ENCODE results near the gene CEBPE.
A peak's percentile ranks its signal among the peaks of the same experiment; 100 is the strongest.

CEBPE gene

DNA sequence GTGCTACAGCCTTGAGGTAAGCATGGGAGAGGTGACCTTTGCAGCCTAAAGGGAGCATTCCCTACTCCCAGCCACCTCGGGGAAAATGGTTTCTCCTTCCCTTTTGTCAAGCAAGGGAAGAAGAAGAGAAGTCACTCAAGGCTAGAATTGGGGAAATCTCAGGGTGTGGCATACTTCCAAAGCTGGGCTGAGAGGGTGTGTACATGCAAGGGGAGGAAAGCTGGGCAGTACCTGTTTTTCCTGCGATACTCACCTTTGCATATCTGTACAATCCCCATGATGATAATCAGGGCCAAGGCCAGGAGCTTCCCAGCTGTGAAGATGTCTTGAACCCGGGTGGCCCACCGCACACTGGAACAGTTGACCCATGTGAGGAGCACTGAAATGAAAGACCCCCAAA is 23.8 kb upstream of the CEBPE start:
- no peak for DNase-seq

DNA sequence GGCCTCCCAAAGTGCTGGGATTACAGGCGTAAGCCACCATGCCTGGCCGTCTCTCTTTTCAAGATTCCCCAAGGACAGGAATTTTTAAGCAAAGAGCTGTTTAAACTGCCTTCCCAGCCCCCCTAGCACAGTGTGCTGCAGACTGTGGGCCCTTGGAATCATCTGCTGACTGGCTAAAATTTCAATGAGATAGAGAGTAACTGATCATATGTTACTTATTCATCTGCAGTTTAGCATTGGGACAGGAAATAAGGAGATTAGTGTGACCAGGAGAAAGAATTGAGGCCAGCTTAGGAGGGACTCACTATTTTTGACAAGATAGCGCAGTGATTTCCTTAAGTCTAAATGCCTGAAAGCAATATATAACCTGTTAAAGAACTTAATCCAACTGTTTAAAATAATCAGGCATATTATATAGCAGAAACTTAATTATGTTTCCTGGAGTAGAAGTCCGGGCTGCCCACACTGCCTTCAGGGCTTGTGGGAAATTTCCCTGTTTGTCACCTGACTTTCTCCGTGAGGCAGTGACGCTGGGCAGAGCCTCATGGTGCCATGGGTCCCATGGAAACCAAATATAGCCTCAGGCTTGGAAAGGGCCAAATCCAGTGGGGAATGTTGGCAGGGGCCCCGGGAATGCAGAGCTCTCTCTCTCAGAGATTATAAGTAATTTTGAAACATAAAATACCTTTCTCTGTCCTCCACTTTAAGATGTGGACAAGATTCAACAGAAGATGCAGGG is 22.8 kb upstream of the CEBPE start:
- DNase-seq: no peak

DNA sequence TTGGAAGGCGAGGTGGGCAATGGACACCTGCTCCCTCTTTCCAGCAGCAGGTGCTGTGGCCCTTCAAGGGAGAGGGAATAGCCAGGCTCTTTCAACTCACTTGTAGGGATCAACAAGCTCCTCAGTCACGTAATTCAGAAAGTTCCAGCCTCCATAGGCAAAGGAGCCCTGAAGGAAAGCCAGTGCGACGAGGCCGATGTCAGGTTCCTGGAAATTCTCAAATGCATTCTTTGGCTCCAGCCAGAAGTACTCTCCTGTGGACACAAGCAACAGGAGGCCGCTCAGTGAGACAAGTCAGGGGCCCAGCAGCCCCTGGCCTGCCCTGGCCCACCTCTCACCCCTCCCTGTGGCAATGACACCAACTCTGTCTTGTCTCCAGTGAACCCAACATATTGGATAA is 21.3 kb upstream of the CEBPE start:
- no peak for DNase-seq

DNA sequence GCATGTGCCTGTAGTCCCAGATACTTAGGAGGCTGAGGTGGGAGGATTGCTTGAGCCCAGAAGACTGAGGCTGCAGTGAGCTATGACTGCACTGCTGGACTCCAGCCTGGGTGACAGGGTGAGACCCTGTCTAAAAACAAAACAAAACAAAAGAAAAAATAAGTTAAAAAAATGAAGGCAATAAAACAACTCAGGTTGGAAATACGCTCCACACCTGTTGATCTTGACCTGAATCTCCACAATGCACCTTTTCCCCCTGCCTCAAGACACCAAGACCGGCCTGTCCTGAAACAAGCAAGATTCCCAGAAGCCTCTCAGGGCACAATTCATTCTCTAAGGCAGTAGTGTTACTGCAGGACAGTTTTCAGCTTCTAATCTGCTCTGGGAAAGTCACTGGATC is 20.8 kb upstream of the CEBPE start:
- DNase-seq: no peak

DNA sequence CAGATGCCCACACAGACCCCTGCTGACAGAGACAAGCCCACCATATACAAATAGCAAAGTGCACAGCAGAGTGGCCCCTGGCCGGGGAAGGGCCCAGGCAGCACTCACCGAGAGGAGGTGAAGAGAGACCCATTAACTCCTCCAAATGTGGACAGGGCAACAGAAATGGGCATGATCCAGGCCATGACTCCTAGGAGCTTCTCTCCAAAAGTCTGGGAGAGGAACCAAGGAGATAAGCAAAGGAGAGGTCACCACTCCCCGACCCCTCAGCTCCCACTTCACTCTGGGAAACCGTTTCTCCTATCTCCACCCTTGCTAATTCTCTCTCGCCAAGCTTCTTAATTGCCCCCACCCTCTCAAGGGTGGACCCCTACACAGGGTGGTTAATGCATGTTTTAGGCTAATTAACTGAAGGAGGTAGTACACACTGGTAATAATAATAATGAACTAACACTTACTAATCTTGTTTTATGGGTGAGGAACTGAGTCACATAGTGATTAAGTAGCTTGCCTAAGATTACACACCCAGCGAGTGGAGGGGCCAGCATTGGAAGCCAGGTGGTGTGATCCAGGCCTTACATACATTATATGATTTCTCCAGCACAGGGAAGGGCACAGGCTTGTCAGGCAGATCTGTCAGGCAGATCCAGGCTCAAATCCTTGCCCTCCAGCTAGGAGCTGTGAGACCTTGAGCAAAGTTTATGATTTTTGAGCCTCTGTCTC is 18.9 kb upstream of the CEBPE start:
- no peak for DNase-seq

DNA sequence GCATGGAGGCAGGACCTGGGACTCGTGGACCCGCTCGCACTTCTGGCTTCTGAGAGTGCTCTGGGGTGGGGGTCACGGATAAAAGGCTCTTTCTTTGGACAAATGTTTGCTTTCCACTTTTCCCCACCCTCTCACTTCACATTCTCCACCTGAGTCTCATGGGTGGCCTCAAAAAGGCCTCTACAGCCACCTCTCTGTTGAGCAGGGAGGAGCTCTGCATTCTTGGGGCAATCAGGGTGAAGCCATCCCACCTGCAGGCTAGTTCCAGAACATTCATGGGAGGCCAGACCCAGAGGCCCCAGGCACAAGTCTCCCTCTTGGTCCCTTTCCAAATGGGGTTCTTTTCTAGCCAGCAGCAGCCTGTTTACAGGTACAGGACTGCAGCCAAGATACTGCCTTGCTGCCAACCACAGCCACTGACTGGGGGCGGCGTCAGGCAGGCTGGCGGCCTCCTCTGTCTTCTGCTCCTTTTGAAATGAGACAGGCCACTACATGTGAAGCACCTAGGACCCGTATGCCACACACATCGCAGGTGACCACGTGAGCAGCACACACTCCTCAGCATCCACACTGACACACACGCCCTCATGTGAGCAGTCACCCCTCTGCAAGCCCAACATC is 18.2 kb upstream of the CEBPE start:
- DNase-seq: no peak

DNA sequence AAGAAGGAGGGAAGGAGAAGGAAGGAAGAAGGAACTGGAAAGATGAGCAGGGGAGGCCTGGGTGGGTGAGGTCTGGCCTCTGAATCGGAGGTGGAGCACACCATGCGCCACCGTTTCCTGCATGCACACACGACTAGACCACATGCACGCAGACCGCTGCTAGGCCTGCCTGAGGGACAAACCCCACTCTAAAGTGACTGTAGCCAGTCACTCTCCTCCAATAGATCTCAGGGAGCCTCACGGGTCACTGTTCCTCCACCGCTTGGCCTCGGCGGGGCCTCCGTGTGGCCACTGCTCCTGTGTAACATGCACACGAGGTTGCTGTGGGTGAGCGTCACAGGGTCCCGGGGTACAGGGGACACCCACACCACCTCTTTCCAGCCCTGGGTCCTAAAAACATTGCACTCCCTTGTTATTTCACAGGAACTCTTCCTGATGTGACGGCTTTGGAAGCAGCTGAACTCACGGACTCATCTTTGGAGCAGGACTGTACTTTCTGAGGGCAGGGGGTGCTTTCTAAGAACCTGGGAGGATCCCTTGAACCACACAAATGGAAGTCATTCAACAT is 17.6 kb upstream of the CEBPE start:
- no peak for DNase-seq

DNA sequence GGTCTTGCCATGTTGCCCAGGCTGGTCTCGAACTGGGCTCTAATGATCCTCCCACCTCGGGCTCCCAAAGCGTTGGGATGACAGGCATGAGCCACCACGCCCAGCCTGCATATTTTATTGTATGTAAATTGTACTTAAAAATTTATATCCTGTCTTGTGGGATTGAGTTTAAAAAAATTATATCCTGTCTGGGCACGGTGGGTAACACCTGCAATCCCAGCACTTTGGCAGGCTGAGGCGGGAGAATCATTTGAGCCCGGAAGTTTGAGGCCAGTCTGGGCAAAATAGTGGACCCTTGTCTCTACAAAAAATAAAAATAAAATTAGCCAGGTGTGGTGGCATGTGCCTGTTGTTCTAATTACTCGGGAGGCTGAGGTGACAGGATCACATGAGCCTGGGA is 13.9 kb upstream of the CEBPE start:
- no peak for DNase-seq

DNA sequence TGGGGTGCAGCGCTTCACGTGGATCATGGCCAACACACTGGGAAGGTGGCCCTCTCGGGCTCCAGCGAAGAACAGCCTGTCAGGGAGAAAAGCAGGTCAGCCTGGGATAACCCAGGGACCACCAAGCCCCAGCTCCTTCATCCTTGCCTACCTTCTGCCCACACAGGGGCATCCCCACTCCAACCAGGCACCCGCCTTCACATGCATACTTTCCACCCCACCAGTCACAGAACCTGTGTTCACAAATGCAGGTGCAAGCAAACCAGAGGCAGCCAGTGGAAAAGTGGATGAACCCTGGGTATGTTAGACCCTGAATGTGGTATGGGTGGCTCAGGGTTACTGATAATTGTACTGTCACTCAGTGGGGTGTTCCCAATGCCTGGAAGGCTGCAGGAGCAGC is 12.4 kb upstream of the CEBPE start:
- no peak for DNase-seq

DNA sequence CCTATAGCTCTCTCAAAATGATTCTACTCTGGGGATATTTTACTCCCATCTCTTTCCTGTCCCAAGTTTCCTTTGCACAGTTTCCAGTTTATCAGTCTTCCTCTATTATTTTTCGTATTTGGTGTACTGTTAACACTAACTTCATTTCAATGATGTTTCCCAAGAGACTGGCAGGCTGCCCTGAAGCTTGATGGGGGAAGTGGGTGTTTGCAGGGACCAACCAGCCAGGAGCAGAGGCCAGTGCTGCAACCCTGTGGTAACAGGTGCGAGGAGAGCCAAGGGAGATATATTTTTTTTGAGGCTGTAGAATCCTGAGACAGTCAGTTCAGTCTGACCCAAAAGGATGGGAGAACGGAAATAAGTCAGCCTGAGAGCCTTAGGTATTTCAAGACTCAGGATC is 11.8 kb upstream of the CEBPE start:
- DNase-seq: no peak

DNA sequence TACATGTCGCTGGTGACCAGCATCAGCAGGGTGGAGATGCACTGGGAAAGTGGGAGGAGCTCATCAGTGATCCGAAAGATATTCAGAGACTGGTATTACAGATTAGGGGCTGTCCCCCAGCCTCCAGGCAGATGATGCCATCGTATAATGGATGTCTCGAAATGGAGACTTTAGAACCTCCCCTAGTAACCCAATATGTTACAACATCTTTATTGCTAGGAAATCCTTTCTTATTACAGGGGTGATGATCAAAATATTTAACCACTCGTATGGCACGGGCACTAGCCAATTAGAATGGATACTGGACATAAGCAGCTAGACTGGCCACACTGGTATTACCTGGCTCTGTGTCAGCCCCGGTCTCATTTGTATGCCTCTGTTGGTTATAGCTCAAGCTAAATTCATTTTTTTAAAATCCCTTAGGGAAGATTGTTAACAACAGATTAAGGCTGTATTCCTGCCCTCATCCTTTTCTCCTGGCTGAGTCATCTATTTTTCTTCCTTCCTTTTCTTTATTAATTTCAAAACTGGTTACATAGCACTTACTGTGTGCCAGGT is 10.8 kb upstream of the CEBPE start:
- no peak for DNase-seq

DNA sequence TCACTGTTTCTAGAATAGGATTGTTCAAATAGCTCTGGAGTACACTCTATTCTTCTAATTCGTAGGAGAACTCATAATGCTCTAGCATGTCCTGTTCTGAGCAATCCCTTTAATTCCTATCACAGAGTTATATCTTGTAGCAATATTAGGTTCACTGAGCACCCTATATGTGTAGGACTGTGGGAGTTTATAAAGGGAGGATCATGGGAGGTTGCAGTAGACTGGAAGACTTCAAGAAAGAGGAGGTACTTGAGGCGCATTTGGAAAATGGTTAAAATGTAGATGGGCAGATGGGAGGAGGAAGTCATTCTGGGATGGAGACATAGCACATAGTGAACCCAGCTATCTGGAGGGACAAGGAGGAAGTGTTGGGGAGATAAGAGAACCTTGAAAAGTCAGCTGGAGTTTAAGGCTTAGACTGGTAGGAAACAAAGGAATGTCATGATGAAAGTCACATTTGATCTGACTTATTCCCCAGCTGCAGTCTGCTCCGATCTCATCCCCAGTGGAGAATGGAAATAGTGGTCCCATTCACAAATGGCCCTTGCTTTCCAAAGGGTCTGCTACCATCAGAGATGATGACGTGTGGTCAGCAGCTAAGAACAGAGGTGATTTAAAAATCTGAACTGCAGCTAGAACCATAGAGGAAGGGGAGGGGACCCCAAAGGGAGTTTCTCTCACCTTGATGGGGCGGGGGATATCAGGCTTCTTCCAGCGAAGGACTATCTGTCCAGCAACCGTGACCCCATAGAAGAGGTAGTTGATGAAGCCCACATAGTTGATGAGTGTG is 10.1 kb upstream of the CEBPE start:
- no peak for DNase-seq

DNA sequence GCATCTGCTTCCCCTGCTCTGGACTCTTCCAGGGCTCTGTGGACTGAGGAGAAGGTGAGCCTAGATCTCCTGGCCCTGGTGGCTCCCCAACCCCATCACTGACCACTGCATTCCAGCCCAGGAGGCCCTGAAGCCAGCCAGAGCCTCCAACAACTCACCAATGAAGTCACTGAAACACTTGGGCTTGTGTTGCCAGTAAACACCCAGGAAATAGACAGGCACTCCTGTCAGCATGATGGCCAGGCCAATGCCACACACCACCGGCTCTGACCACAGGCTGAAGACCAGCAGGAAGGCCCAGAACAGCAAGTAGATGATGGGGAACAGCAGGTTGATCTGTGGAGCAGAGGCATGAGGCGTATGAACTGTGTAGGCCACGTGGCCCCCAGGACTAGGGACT is 8.8 kb upstream of the CEBPE start:
- no peak for DNase-seq

DNA sequence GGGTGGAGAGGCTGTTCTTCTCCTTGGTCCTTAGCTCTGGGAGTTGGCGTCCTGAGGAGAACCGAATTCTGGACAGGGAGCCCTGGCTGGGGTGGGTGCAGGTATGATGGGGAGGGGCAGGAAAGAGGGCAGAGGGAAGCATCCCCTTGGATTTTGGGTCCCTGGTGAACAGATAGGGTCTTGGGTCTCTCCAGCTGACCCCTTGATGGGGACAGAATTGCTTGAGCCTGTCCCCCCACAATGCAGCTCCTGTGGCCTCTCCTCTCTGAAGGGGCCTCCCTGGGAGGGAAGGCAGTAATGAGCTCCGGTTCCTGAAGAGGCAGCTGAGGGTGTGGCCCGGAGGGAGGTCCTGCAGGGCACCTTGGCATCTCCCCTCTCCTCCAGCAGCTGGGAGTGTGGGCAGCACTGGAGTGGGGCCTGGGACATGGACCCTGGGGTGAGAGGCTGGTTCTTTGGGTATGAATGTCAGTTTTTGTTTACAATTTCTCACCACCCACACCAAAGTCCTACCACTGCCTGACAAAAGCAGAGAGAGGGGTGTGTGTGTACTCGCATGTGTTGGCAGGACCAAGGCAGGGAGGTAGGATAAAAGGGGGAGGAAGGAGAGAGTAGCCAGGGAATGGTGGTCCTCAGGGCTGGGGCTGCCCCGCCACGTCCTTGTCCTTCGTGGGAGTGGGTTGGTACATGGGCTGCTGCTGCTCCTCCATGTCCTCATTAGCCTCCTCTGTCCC is 7.7 kb upstream of the CEBPE start:
- no peak for DNase-seq

DNA sequence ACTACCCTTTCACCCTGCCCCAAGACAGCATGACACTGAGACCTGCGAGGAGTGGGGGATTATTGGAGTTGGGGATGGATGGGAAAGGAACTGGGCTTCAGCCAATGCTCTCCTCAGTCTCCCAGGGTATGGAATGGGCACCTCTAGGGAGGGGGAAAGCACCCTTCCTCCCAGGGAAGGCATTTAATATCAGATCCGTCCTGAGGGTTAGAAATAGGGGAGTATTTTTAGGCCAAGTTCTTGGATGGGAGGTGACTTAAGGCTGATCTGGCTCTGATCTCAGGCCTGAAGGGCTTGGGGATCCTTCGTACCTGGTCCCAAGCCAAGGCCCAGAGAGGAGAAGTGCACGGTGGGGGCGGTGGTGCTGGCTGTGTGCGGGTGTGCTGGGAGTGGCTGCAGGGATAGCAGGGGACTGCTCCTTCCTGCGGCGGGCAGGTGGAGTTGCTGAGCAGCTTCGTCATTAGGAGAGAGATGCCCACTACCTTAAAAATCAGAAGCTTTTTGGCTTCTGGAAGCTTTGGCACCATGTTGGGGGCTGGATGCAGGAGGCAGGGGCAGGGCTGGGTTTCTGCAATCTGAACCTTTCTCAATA is 7.0 kb upstream of the CEBPE start:
- no peak for DNase-seq

DNA sequence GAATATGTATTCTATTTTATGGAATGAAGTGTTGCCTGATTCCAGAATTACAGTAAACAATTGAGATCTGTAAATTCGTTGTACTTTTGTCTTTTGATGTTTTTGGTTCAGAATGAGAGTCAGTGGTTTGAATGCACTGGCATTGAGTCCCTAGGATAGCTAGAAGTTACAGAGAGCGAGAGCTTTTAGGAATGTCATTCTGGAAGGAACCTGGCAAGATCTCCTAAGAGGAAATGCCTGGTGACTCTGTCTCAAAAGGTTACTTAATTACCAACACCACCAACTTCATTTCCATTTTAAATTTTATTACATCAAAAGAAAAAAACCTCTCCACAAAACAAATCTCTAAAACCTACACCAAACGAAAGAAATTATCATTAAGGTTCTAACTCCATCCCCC is 6.0 kb upstream of the CEBPE start:
- no peak for DNase-seq

DNA sequence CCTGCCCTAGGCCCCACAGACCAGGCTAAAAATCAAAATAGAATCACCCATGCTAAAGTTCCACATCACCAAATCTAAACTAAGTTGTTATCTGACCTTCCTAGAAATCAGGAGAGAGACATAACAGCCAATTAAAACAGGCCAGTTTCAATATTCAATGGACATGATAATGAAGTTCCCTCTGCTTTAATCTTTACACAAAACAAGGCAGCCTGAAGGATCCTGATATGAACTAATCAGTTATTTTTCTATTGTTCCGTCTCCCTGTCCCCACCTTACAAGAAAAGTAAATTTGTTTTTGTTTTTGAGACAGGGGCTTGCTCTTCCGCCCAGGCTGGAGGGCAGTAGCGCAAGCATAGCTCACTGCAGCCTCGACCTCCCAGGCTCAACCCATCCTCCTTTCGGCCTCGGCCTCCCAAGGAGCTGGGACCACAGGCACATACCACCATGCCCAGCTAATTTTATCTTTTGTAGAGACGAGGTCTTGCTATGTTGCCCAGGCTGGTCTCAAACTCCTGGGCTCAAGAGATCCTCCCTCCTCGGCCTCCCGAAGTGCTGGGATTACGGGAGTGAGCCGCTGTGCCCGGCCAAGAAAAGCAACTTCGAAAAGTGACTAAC is 5.4 kb upstream of the CEBPE start:
- no peak for DNase-seq

DNA sequence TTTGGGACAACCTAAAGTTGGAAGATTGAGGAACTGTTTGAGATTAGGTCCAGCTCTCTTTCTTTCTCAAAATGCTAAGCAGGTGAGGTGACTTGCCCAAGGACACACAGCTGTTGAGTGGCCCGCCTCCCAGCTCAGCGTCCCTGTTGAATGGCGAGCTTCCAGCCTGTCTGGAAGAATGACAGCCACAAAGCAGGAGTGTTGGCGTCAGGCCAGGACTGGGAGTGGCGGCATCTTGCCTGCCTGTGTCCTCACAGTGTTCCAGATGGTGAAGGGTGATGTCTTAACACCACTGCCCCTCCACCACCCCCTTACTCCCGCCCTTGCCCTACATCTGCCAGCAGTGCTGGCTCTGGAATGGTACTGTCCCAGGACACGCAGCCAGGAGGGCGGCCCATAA is 4.4 kb upstream of the CEBPE start:
- no peak for DNase-seq

DNA sequence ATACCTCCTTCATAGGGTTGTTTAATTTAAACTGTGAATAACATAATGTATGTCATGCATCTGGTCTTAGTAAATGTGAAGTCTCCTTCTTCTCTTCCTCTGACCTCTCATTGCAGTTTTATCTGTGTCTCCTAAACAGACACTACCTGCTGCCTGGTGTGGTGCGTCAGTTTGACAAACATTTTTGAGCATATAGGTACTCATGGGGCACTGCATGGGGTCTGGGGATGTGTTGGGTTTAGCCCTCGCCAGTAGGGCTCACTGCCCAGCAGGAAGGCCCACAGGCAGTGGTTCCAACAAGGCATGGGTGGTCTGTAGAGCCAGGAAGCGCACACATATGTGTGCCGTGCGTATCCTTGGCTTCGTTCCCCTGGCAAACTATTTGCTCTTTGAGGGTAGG is 3.0 kb upstream of the CEBPE start:
- no peak for DNase-seq

DNA sequence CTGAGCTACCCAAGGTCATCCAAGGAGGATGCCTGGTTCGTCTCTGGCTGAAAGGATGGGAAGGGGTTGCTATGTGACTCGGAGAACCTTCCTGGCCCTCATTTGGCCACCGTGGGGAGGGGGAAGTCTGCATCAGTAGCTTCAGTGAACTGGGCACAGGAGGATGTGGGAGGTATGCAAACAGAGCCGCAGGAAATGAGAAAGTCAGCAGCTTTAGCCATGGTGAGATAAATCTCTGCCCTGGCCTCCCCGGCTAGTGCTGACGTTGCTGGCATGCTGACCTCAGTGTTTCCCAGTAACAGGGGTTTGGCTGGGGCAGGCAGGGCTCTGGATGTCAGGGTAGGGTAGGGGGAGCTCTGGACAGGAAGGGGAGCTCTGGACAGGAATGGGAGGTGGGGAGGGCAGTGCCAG is 2.3 kb upstream of the CEBPE start:
- no peak for DNase-seq

DNA sequence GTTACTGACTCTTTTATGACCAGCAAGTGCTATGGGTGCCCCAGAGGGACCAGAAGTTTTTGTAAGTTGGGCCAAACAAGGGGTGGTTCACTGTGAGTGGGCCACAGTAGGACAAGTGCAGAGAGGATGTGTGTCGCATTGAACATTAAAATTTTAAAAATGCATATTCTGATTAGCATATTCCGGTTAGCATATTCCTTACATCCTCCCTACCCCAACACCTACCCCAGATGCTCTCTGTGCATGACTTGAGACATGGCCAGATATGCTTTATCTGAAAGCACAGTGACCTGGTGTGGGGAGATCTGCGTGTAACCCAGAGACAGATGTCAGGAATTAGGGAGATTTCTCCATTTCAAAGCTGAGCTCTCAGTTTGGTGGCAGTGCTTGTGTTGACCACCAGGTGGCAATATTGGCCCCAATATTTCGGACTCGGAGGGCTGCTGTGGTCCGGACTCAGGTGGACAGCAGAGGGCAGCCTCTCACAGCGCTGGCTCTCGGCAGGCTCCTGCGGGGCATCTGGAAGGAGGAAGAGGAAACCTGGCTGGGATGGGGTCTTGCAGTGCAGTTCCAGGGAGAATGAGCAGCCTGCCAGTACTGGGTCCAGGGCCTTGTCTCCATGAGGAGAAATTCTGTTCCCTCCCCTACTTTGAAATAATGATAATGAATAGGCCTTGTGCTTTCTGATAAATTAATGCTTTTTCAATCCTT is 1.6 kb upstream of the CEBPE start:
- peak; percentile 85 for DNase-seq
